NCI-H1417 treated with DMSO at 0.1 percent for 48 hours (cell line): ENCODE measurements around the gene RPEL1.
A peak's percentile ranks its signal among the peaks of the same experiment; 100 is the strongest.
"Not testable (repeated sequence)": the region's sequence is repeated elsewhere in the genome, so short reads cannot be mapped to it uniquely, and the experiment has no call there.

Source experiments
- DNase-seq: peaks from one replicate; lab custom pipeline; 2025; lab: John Stamatoyannopoulos, UW

Gene RPEL1

GRCh38 chr10:103235775-103236174 lies 9.9 kb upstream of the RPEL1 start:
- DNase-seq, result no peak

- DNase-seq, result no peak
Observed at GRCh38 chr10:103238506-103239252, 7.0 kb upstream of the RPEL1 start.

- no peak for DNase-seq
Observed at GRCh38 chr10:103241262-103242011, 4.2 kb upstream of the RPEL1 start.

- no peak for DNase-seq
Observed at GRCh38 chr10:103244666-103245271, 918 bp upstream of the RPEL1 start.

GRCh38 chr10:103246324-103246723 lies 637 bp downstream of the RPEL1 start:
- no peak for DNase-seq

- no peak for DNase-seq
Observed at GRCh38 chr10:103254113-103254512, 8.4 kb downstream of the RPEL1 start.

- DNase-seq, result no peak
Observed at GRCh38 chr10:103254538-103255325, 9.0 kb downstream of the RPEL1 start.

- no peak for DNase-seq
Observed at GRCh38 chr10:103256613-103257012, 10.9 kb downstream of the RPEL1 start.

GRCh38 chr10:103257812-103258211 lies 12.1 kb downstream of the RPEL1 start:
- no peak for DNase-seq

GRCh38 chr10:103258928-103259327 lies 13.2 kb downstream of the RPEL1 start:
- DNase-seq, result not testable (repeated sequence)

- no peak for DNase-seq
Observed at GRCh38 chr10:103259989-103260388, 14.3 kb downstream of the RPEL1 start.

GRCh38 chr10:103262229-103262628 lies 16.5 kb downstream of the RPEL1 start:
- DNase-seq, result no peak

GRCh38 chr10:103265717-103266329 lies 20.1 kb downstream of the RPEL1 start:
- no peak for DNase-seq

GRCh38 chr10:103273041-103273441 lies 27.4 kb downstream of the RPEL1 start:
- DNase-seq, result no peak

- DNase-seq, result no peak
Observed at GRCh38 chr10:103276251-103276895, 30.7 kb downstream of the RPEL1 start.

- peak; percentile 43 for DNase-seq
Observed at GRCh38 chr10:103276896-103277712, 31.4 kb downstream of the RPEL1 start, which contains the start of gene INA. INA (plus strand) TSS chr10:103277138; CDS start chr10:103277212, 74 bp downstream.

GRCh38 chr10:103277713-103278536 lies 32.2 kb downstream of the RPEL1 start:
- DNase-seq, result no peak

- DNase-seq, result no peak
Observed at GRCh38 chr10:103278537-103278823, 32.8 kb downstream of the RPEL1 start.

GRCh38 chr10:103278862-103279298 lies 33.2 kb downstream of the RPEL1 start:
- no peak for DNase-seq
